NCI-H1436 (cell line): ENCODE data around the gene MLIP.

Experiments
- DNase-seq: peaks from one replicate; lab custom pipeline; 2025; lab: John Stamatoyannopoulos, UW

Gene MLIP

GRCh38 chr6:54097753-54098152 is 13.5 kb upstream of the MLIP start:
- DNase-seq = no peak

- DNase-seq = no peak
Observed at GRCh38 chr6:54098450-54099044, 12.7 kb upstream of the MLIP start.

GRCh38 chr6:54099225-54099624 is 12.0 kb upstream of the MLIP start:
- no peak for DNase-seq

GRCh38 chr6:54100411-54101006 is 10.7 kb upstream of the MLIP start:
- no peak for DNase-seq

GRCh38 chr6:54102238-54102637 is 9.0 kb upstream of the MLIP start:
- DNase-seq = no peak

GRCh38 chr6:54103497-54103896 is 7.7 kb upstream of the MLIP start:
- DNase-seq = no peak

- DNase-seq = no peak
Observed at GRCh38 chr6:54106727-54107126, 4.5 kb upstream of the MLIP start.

GRCh38 chr6:54107470-54108090 is 3.7 kb upstream of the MLIP start:
- DNase-seq = no peak

- DNase-seq = no peak
Observed at GRCh38 chr6:54108271-54108670, 3.0 kb upstream of the MLIP start.

- no peak for DNase-seq
Observed at GRCh38 chr6:54109586-54109985, 1.7 kb upstream of the MLIP start.

GRCh38 chr6:54112151-54112650 is 958 bp downstream of the MLIP start:
- DNase-seq = no peak

GRCh38 chr6:54114991-54115390 is 3.7 kb downstream of the MLIP start:
- DNase-seq = no peak

GRCh38 chr6:54115966-54116365 is 4.7 kb downstream of the MLIP start:
- DNase-seq = no peak

- no peak for DNase-seq
Observed at GRCh38 chr6:54118117-54118516, 6.9 kb downstream of the MLIP start.

- DNase-seq = no peak
Observed at GRCh38 chr6:54125493-54125892, 14.2 kb downstream of the MLIP start.

- no peak for DNase-seq
Observed at GRCh38 chr6:54130179-54130578, 18.9 kb downstream of the MLIP start.

GRCh38 chr6:54132587-54132986 is 21.3 kb downstream of the MLIP start:
- DNase-seq = no peak

- DNase-seq = no peak
Observed at GRCh38 chr6:54133186-54133585, 21.9 kb downstream of the MLIP start.

GRCh38 chr6:54134935-54135334 is 23.7 kb downstream of the MLIP start:
- no peak for DNase-seq

GRCh38 chr6:54135665-54136369 is 24.6 kb downstream of the MLIP start:
- DNase-seq = no peak

- DNase-seq = no peak
Observed at GRCh38 chr6:54138795-54139194, 27.6 kb downstream of the MLIP start.

GRCh38 chr6:54140811-54141210 is 29.6 kb downstream of the MLIP start:
- no peak for DNase-seq
